Tibial artery (tissue), 4 donors: ENCODE results near the gene SEPSECS.

Experiments used
- DNase-seq, 2 donors: peaks; one replicate each; pipeline ENCODE4 v3.0.0-alpha.2; 2019
- H3K27ac ChIP-seq, 2 donors: fragments of 200-600 bp; sonication (generic) in 1 of 2; 1 replicate in 1 of 2; 2 replicates in 1 of 2; pipeline ENCODE4 v1.5.1; 2018 to 2019; ENCODE audit warnings: mild to moderate bottlenecking in 1 of 2
- H3K27me3 ChIP-seq, 2 donors: fragments of 200-600 bp; sonication (generic) in 1 of 2; one replicate each; pipeline versions ENCODE4 v1.5.1 to v1.6.0; 2016 to 2019
- H3K36me3 ChIP-seq, 3 donors: fragments of 200-600 bp; sonication (generic) in 2 of 3; one replicate each; pipeline ENCODE4 v1.5.1; 2016 to 2019; ENCODE audit warnings: mild to moderate bottlenecking in 2 of 3
- H3K4me1 ChIP-seq, 4 donors: fragments of 200-600 bp; sonication (generic) in 2 of 4; 1 replicate in 3 of 4; 2 replicates in 1 of 4; pipeline ENCODE4 v1.5.1; 2016 to 2019
- H3K4me3 ChIP-seq, 2 donors: fragments of 200-600 bp; sonication (generic) in 1 of 2; 1 replicate in 1 of 2; 2 replicates in 1 of 2; pipeline ENCODE4 v1.5.1; 2018 to 2019; ENCODE audit warnings: mild to moderate bottlenecking in 2 of 2
- H3K9me3 ChIP-seq, 3 donors: fragments of 200-600 bp; sonication (generic) in 1 of 3; one replicate each; pipeline ENCODE4 v1.5.1; 2016 to 2019
- CTCF ChIP-seq, 2 experiments: fragments of 200-600 bp in 1 of 2; fragments of 450-650 bp in 1 of 2; IDR thresholded peaks; one replicate each; pipeline ENCODE4 v1.5.1; 2017 to 2019; ENCODE audit warnings: antibody characterized with exemption in 2 of 2, mild to moderate bottlenecking in 1 of 2, moderate library complexity in 1 of 2
- intact Hi-C: fragments of 100-400 bp; cut with DNase I; formaldehyde crosslinking; loops from one replicate; pipeline ENCODE4 v1.15.0; 2023; ENCODE audit warnings: low total_unique reads

SEPSECS gene

DNA sequence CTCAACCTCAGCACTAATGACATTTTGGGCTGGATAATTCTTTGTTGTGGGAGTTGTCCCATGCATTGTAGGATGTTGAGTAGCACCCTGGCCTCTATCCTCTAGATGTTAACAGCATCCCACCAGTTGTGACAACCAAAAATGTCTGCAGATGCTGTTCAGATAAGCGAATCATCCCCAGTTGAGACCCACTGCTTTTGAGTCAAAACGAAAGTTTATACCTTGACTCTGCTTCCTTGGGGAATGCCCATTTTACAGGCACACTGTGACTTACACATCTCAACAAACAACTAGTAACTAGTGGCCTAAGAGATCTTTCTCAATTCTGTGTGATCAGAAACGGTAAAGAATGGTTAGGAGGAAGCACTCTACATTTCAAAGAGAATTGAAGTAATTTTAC, 37.0 kb downstream of the SEPSECS start:
- Histone ChIP-seq H3K27me3 (no peaks in the 10 kb centered on the region), H3K9me3 (no peaks in the 10 kb centered on the region), H3K27ac (no peak overlapping the region), H3K36me3 (peaks cover 0 to 31% (median 0%) of the 10 kb centered on the region in 3 donors), H3K4me1 (no peaks in the 10 kb centered on the region), H3K4me3 (no peak overlapping the region)
- no peak for DNase-seq
- intact Hi-C loops = no loop called here
- TF ChIP-seq CTCF (IDR thresholded peaks at IDR 0.05) = no peak

GRCh38 chr4:25120146-25120940, 39.9 kb downstream of the SEPSECS start:
- no peaks in the 10 kb centered on the region for H3K4me1 ChIP-seq
- no peak for DNase-seq
- H3K36me3 ChIP-seq = peaks cover 0 to 26% (median 0%) of the 10 kb centered on the region in 3 donors
- H3K4me3 ChIP-seq = no peak overlapping the region
- no peaks in the 10 kb centered on the region for H3K9me3 ChIP-seq
- no peaks in the 10 kb centered on the region for H3K27me3 ChIP-seq
- intact Hi-C loops = no loop called here
- TF ChIP-seq CTCF (IDR thresholded peaks at IDR 0.05) = no peak
- no peak overlapping the region for H3K27ac ChIP-seq

- no peaks in the 10 kb centered on the region for H3K27me3 ChIP-seq
- intact Hi-C loops = no loop called here
- no peak overlapping the region for H3K4me3 ChIP-seq
- H3K4me1 ChIP-seq = no peaks in the 10 kb centered on the region
- peaks cover 0 to 8% (median 0%) of the 10 kb centered on the region in 3 donors for H3K36me3 ChIP-seq
- no peak overlapping the region for H3K27ac ChIP-seq
- no peaks in the 10 kb centered on the region for H3K9me3 ChIP-seq
- DNase-seq = no peak
- no peak for TF ChIP-seq CTCF (IDR thresholded peaks at IDR 0.05)
These were observed 42.4 kb downstream of the SEPSECS start for GRCh38 chr4:25117716-25118472.

DNA sequence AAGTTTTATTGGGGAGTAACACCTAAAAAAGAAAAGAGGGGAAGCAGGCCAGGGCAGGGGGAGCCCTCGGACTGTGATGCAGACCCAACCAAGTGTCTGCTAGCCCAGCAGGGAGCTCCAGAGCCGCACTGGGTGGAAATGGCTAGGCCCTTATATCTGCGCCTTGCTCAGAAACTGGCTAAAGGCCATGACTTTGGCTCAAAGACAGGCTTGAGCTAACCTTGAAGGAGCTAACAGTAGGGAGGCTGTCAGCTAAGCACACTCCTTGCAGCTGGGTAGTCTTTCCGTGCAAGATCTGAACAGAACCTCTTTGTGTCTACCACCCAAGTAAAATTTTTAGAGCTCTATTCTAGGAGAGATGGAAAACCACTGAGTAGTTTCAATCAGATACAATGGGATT, 43.0 kb downstream of the SEPSECS start:
- Histone ChIP-seq H3K36me3 (peaks cover 0 to 5% (median 0%) of the 10 kb centered on the region in 3 donors), H3K9me3 (no peaks in the 10 kb centered on the region), H3K4me1 (no peaks in the 10 kb centered on the region), H3K27ac (no peak overlapping the region), H3K4me3 (no peak overlapping the region), H3K27me3 (no peaks in the 10 kb centered on the region)
- intact Hi-C loops = no loop called here
- TF ChIP-seq CTCF (IDR thresholded peaks at IDR 0.05) = no peak
- DNase-seq = no peak

GRCh38 chr4:25113915-25114904, 46.0 kb downstream of the SEPSECS start:
- Histone ChIP-seq H3K4me3 (no peak overlapping the region), H3K27me3 (no peaks in the 10 kb centered on the region), H3K36me3 (peaks cover 0 to 5% (median 0%) of the 10 kb centered on the region in 3 donors), H3K9me3 (no peaks in the 10 kb centered on the region), H3K4me1 (no peaks in the 10 kb centered on the region), H3K27ac (no peak overlapping the region)
- no peak for TF ChIP-seq CTCF (IDR thresholded peaks at IDR 0.05)
- DNase-seq = no peak
- intact Hi-C loops = no loop called here
